ENCODE results near the gene TNIK.

Gene TNIK

GRCh38 chr3:171088964-171089754 lies 371.0 kb downstream of the TNIK start:
- peak overlapping the region in 1 of 2 donors; percentile 32 for H3K27ac ChIP-seq
- no peak for DNase-seq (ENCODE audit: low spot score)
- TF ChIP-seq, protein P1, sequence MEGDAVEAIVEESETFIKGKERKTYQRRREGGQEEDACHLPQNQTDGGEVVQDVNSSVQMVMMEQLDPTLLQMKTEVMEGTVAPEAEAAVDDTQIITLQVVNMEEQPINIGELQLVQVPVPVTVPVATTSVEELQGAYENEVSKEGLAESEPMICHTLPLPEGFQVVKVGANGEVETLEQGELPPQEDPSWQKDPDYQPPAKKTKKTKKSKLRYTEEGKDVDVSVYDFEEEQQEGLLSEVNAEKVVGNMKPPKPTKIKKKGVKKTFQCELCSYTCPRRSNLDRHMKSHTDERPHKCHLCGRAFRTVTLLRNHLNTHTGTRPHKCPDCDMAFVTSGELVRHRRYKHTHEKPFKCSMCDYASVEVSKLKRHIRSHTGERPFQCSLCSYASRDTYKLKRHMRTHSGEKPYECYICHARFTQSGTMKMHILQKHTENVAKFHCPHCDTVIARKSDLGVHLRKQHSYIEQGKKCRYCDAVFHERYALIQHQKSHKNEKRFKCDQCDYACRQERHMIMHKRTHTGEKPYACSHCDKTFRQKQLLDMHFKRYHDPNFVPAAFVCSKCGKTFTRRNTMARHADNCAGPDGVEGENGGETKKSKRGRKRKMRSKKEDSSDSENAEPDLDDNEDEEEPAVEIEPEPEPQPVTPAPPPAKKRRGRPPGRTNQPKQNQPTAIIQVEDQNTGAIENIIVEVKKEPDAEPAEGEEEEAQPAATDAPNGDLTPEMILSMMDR (IDR thresholded peaks at IDR 0.05) = no peak
- H3K4me3 ChIP-seq = no peak overlapping the region

- Histone ChIP-seq H3K27ac (no peak overlapping the region), H3K4me3 (no peak overlapping the region)
- TF ChIP-seq, protein P1 (IDR thresholded peaks at IDR 0.05) = no peak
- no peak for DNase-seq (ENCODE audit: low spot score)
Observed at GRCh38 chr3:171088496-171088895, 371.7 kb downstream of the TNIK start.

- TF ChIP-seq, protein P1 (IDR thresholded peaks at IDR 0.05) = no peak
- no peak overlapping the region for H3K4me3 ChIP-seq
- DNase-seq (ENCODE audit: low spot score) = no peak
Observed at GRCh38 chr3:171086914-171087313, 373.3 kb downstream of the TNIK start.

GRCh38 chr3:171077261-171077660 lies 382.9 kb downstream of the TNIK start:
- TF ChIP-seq, protein P1 (IDR thresholded peaks at IDR 0.05) = no peak
- no peak for DNase-seq (ENCODE audit: low spot score)
- no peak overlapping the region for H3K4me3 ChIP-seq
- no peak overlapping the region for H3K27ac ChIP-seq

More at GRCh38 chr3:171086914-171087313, 373.3 kb downstream of the TNIK start:
- no peak overlapping the region for H3K27ac ChIP-seq

DNA sequence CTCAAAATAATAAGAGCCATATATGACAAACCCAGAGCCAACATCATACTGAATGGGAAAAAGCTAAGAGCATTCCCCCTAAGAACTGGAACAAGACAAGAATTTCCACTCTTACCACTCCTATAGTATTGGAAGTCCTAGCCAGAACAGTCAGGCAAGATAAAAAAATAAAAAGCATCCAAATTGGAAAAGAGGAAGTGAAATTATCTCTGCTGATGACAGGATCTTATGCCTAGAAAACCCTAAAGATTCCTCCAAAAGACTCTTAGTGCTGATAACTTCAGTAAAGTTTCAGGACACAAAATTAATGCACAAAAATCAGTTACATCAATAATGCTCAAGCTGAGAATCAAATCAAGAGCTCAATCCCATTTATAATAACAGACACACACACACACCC lies 387.8 kb downstream of the TNIK start:
- H3K4me3 ChIP-seq = no peak overlapping the region

DNA sequence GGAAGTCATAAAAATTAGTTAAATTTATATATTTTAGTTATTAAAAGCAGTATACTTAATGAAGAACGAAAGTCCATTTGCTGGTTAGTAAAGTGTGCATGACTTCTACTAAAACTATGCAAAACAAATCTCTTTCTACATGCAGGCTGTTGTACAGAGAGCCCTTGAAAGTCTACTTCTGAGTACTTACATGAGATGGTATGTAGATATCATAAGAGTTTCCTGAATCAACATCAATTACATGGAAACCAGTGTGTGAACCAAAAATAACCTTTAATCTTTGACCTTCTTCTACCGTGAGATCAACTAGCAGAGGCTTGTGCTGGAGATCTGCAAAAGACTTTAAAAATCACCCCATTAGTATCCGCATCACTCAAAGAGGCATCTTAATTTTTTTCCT lies 391.5 kb downstream of the TNIK start:
- DNase-seq (ENCODE audit: low spot score) = no peak
- TF ChIP-seq, protein P1 (IDR thresholded peaks at IDR 0.05) = no peak
- H3K27ac ChIP-seq = no peak overlapping the region

More for the DNA sequence above, 387.8 kb downstream of the TNIK start:
- no peak overlapping the region for H3K27ac ChIP-seq
- no peak for DNase-seq (ENCODE audit: low spot score)
- TF ChIP-seq, protein P1 (IDR thresholded peaks at IDR 0.05) = no peak

DNA sequence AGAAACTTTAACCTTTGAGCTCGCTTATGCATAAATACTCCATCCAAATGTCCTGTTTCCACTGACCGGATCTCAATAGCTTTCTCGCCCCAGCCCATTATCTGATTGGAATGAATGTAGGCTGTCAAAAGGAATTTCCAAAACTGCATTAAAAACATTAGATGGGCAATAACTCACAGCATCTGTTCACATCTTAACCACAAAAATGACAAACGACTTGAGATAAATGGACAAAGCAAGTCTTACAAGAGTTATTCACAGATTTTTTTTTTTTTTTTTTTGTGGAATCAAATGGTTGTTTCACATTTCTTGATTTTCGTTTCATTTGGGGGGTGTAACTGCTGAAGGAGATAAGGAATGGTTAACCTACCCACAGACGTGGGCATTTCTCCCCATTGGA lies 394.0 kb downstream of the TNIK start:
- H3K4me3 ChIP-seq = no peak overlapping the region
- DNase-seq (ENCODE audit: low spot score) = no peak
- TF ChIP-seq, protein P1 (IDR thresholded peaks at IDR 0.05) = no peak
- H3K27ac ChIP-seq = no peak overlapping the region

More for the DNA sequence above, 391.5 kb downstream of the TNIK start:
- no peak overlapping the region for H3K4me3 ChIP-seq

Measured in coronary artery (tissue), 2 donors.